ENCODE data around the gene MOB1B.

MOB1B gene

DNA sequence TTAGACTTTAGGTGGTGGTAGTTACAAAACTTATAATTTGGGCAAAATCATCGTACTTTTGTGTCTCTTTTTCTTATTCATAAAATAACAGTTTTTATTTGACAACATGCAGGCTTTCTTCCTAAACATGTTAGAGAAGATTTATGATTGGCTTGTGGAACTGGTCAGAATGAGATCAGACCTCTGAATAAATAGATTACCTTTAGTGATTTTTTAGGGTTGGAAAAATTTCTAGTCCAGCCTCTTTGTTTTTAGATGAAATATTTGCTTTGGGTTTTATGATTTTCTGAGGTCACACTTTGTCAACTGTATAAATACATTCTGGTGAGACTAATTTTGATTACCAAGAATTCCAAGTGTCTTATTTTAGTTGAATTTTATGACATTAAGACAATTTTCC is 29.2 kb downstream of the MOB1B start:
- no peak overlapping the region for H3K27ac ChIP-seq (ENCODE audit: low read depth in 2 of 2, low read length in 2 of 2)
- H3K27me3 ChIP-seq (ENCODE audit: control insufficient read depth in 2 of 2, insufficient read depth in 2 of 2, low read length in 2 of 2), result no peaks in the 10 kb centered on the region
- no peak overlapping the region for H3K9ac ChIP-seq (ENCODE audit: low read depth in 1 of 2, low read length in 2 of 2)

GRCh38 chr4:70932984-70933383 is 30.8 kb downstream of the MOB1B start:
- H3K27me3 ChIP-seq (ENCODE audit: control insufficient read depth in 2 of 2, insufficient read depth in 2 of 2, low read length in 2 of 2), result no peaks in the 10 kb centered on the region
- H3K36me3 ChIP-seq (ENCODE audit: control insufficient read depth in 2 of 2, insufficient read depth in 2 of 2, low read length in 2 of 2), result no peaks in the 10 kb centered on the region
- H3K27ac ChIP-seq (ENCODE audit: low read depth in 2 of 2, low read length in 2 of 2), result no peak overlapping the region
- no peak overlapping the region for H3K4me3 ChIP-seq (ENCODE audit: low read length in 2 of 2)
- H3K9ac ChIP-seq (ENCODE audit: low read depth in 1 of 2, low read length in 2 of 2), result no peak overlapping the region
- no peaks in the 10 kb centered on the region for H3K4me1 ChIP-seq (ENCODE audit: control insufficient read depth in 2 of 2, insufficient read depth in 2 of 2, low read length in 2 of 2)
- no peaks in the 10 kb centered on the region for H3K9me3 ChIP-seq (ENCODE audit: control insufficient read depth in 2 of 2, low read length in 2 of 2)

More for the DNA sequence above, 29.2 kb downstream of the MOB1B start:
- Histone ChIP-seq H3K36me3 (ENCODE audit: control insufficient read depth in 2 of 2, insufficient read depth in 2 of 2, low read length in 2 of 2) (no peaks in the 10 kb centered on the region), H3K9me3 (ENCODE audit: control insufficient read depth in 2 of 2, low read length in 2 of 2) (no peaks in the 10 kb centered on the region), H3K4me3 (ENCODE audit: low read length in 2 of 2) (no peak overlapping the region), H3K4me1 (ENCODE audit: control insufficient read depth in 2 of 2, insufficient read depth in 2 of 2, low read length in 2 of 2) (no peaks in the 10 kb centered on the region)

- Histone ChIP-seq H3K27me3 (ENCODE audit: control insufficient read depth in 2 of 2, insufficient read depth in 2 of 2, low read length in 2 of 2) (no peaks in the 10 kb centered on the region), H3K4me3 (ENCODE audit: low read length in 2 of 2) (no peak overlapping the region), H3K9me3 (ENCODE audit: control insufficient read depth in 2 of 2, low read length in 2 of 2) (no peaks in the 10 kb centered on the region), H3K9ac (ENCODE audit: low read depth in 1 of 2, low read length in 2 of 2) (no peak overlapping the region), H3K4me1 (ENCODE audit: control insufficient read depth in 2 of 2, insufficient read depth in 2 of 2, low read length in 2 of 2) (no peaks in the 10 kb centered on the region), H3K27ac (ENCODE audit: low read depth in 2 of 2, low read length in 2 of 2) (no peak overlapping the region), H3K36me3 (ENCODE audit: control insufficient read depth in 2 of 2, insufficient read depth in 2 of 2, low read length in 2 of 2) (no peaks in the 10 kb centered on the region)
Measured at GRCh38 chr4:70935038-70935695, 33.0 kb downstream of the MOB1B start.

- no peak overlapping the region for H3K9ac ChIP-seq (ENCODE audit: low read depth in 1 of 2, low read length in 2 of 2)
- H3K4me3 ChIP-seq (ENCODE audit: low read length in 2 of 2), result no peak overlapping the region
- H3K4me1 ChIP-seq (ENCODE audit: control insufficient read depth in 2 of 2, insufficient read depth in 2 of 2, low read length in 2 of 2), result no peaks in the 10 kb centered on the region
- H3K27me3 ChIP-seq (ENCODE audit: control insufficient read depth in 2 of 2, insufficient read depth in 2 of 2, low read length in 2 of 2), result no peaks in the 10 kb centered on the region
- no peaks in the 10 kb centered on the region for H3K36me3 ChIP-seq (ENCODE audit: control insufficient read depth in 2 of 2, insufficient read depth in 2 of 2, low read length in 2 of 2)
- no peaks in the 10 kb centered on the region for H3K9me3 ChIP-seq (ENCODE audit: control insufficient read depth in 2 of 2, low read length in 2 of 2)
- no peak overlapping the region for H3K27ac ChIP-seq (ENCODE audit: low read depth in 2 of 2, low read length in 2 of 2)
Measured at GRCh38 chr4:70936200-70936787, 34.1 kb downstream of the MOB1B start.

GRCh38 chr4:70938086-70938485 is 35.9 kb downstream of the MOB1B start:
- Histone ChIP-seq H3K27me3 (ENCODE audit: control insufficient read depth in 2 of 2, insufficient read depth in 2 of 2, low read length in 2 of 2) (no peaks in the 10 kb centered on the region), H3K36me3 (ENCODE audit: control insufficient read depth in 2 of 2, insufficient read depth in 2 of 2, low read length in 2 of 2) (no peaks in the 10 kb centered on the region), H3K27ac (ENCODE audit: low read depth in 2 of 2, low read length in 2 of 2) (no peak overlapping the region), H3K9ac (ENCODE audit: low read depth in 1 of 2, low read length in 2 of 2) (no peak overlapping the region), H3K4me3 (ENCODE audit: low read length in 2 of 2) (no peak overlapping the region), H3K4me1 (ENCODE audit: control insufficient read depth in 2 of 2, insufficient read depth in 2 of 2, low read length in 2 of 2) (no peaks in the 10 kb centered on the region), H3K9me3 (ENCODE audit: control insufficient read depth in 2 of 2, low read length in 2 of 2) (no peaks in the 10 kb centered on the region)

DNA sequence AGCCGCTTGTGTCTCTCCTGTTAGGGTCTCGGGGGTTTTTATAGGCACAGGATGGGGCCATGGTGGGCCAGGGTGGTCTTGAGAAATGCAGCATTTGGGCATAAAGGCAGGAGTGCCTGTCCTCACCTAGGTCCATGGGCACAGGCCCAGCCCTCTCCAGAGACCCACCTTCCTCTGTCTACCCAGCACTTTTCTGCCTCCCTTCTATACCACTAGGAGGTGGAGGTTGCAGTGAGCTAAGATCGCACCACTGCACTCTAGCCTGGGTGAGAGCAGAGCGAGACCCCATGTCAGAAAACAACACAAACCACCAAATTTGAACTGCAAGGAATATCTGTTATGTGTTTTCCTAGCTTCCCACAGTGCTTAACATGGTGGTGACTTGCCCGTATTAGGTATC is 38.0 kb downstream of the MOB1B start:
- Histone ChIP-seq H3K4me1 (ENCODE audit: control insufficient read depth in 2 of 2, insufficient read depth in 2 of 2, low read length in 2 of 2) (no peaks in the 10 kb centered on the region), H3K9ac (ENCODE audit: low read depth in 1 of 2, low read length in 2 of 2) (no peak overlapping the region), H3K27me3 (ENCODE audit: control insufficient read depth in 2 of 2, insufficient read depth in 2 of 2, low read length in 2 of 2) (no peaks in the 10 kb centered on the region), H3K4me3 (ENCODE audit: low read length in 2 of 2) (no peak overlapping the region), H3K36me3 (ENCODE audit: control insufficient read depth in 2 of 2, insufficient read depth in 2 of 2, low read length in 2 of 2) (no peaks in the 10 kb centered on the region), H3K27ac (ENCODE audit: low read depth in 2 of 2, low read length in 2 of 2) (no peak overlapping the region), H3K9me3 (ENCODE audit: control insufficient read depth in 2 of 2, low read length in 2 of 2) (no peaks in the 10 kb centered on the region)

GRCh38 chr4:70943114-70943513 is 40.9 kb downstream of the MOB1B start:
- H3K4me3 ChIP-seq (ENCODE audit: low read length in 2 of 2), result no peak overlapping the region
- no peaks in the 10 kb centered on the region for H3K9me3 ChIP-seq (ENCODE audit: control insufficient read depth in 2 of 2, low read length in 2 of 2)
- H3K4me1 ChIP-seq (ENCODE audit: control insufficient read depth in 2 of 2, insufficient read depth in 2 of 2, low read length in 2 of 2), result no peaks in the 10 kb centered on the region
- no peak overlapping the region for H3K27ac ChIP-seq (ENCODE audit: low read depth in 2 of 2, low read length in 2 of 2)
- H3K9ac ChIP-seq (ENCODE audit: low read depth in 1 of 2, low read length in 2 of 2), result no peak overlapping the region
- no peaks in the 10 kb centered on the region for H3K36me3 ChIP-seq (ENCODE audit: control insufficient read depth in 2 of 2, insufficient read depth in 2 of 2, low read length in 2 of 2)
- H3K27me3 ChIP-seq (ENCODE audit: control insufficient read depth in 2 of 2, insufficient read depth in 2 of 2, low read length in 2 of 2), result no peaks in the 10 kb centered on the region

- no peaks in the 10 kb centered on the region for H3K4me1 ChIP-seq (ENCODE audit: control insufficient read depth in 2 of 2, insufficient read depth in 2 of 2, low read length in 2 of 2)
- no peaks in the 10 kb centered on the region for H3K9me3 ChIP-seq (ENCODE audit: control insufficient read depth in 2 of 2, low read length in 2 of 2)
- H3K27me3 ChIP-seq (ENCODE audit: control insufficient read depth in 2 of 2, insufficient read depth in 2 of 2, low read length in 2 of 2), result no peaks in the 10 kb centered on the region
- H3K27ac ChIP-seq (ENCODE audit: low read depth in 2 of 2, low read length in 2 of 2), result no peak overlapping the region
- H3K4me3 ChIP-seq (ENCODE audit: low read length in 2 of 2), result no peak overlapping the region
- H3K36me3 ChIP-seq (ENCODE audit: control insufficient read depth in 2 of 2, insufficient read depth in 2 of 2, low read length in 2 of 2), result no peaks in the 10 kb centered on the region
- H3K9ac ChIP-seq (ENCODE audit: low read depth in 1 of 2, low read length in 2 of 2), result no peak overlapping the region
Measured at GRCh38 chr4:70945046-70945445, 42.9 kb downstream of the MOB1B start.

DNA sequence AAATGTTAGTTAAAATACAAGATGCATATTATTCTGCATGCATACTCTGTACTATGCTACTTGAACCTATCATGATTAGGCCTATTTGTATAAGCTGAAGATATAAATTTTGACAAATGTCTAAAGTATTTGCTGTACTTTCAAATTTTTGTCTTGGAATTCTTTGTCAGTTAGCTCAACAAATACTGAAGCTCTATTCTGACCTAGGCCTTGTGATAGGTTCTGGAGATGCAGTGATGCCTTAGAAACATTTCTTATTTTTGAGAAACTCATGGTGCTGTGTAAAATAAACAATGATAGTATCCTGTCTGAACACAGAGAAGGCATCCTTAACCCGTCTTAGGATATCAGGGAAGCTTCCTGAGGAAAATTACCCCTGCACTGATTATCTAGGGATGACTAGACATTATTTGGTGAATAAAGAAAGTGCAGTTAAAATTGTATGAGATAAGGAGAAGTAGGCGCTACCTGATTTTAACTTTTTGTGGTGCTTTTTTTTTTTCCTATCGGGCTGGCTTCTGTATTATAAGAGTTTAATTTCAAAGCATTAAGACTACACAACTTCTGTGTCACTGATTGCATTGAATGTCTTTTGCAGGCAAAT is 43.4 kb downstream of the MOB1B start:
- no peak overlapping the region for H3K27ac ChIP-seq (ENCODE audit: low read depth in 2 of 2, low read length in 2 of 2)
- no peaks in the 10 kb centered on the region for H3K9me3 ChIP-seq (ENCODE audit: control insufficient read depth in 2 of 2, low read length in 2 of 2)
- no peaks in the 10 kb centered on the region for H3K4me1 ChIP-seq (ENCODE audit: control insufficient read depth in 2 of 2, insufficient read depth in 2 of 2, low read length in 2 of 2)
- no peak overlapping the region for H3K4me3 ChIP-seq (ENCODE audit: low read length in 2 of 2)
- no peaks in the 10 kb centered on the region for H3K36me3 ChIP-seq (ENCODE audit: control insufficient read depth in 2 of 2, insufficient read depth in 2 of 2, low read length in 2 of 2)
- no peaks in the 10 kb centered on the region for H3K27me3 ChIP-seq (ENCODE audit: control insufficient read depth in 2 of 2, insufficient read depth in 2 of 2, low read length in 2 of 2)
- H3K9ac ChIP-seq (ENCODE audit: low read depth in 1 of 2, low read length in 2 of 2), result no peak overlapping the region

GRCh38 chr4:70946939-70947338 is 44.8 kb downstream of the MOB1B start:
- H3K27me3 ChIP-seq (ENCODE audit: control insufficient read depth in 2 of 2, insufficient read depth in 2 of 2, low read length in 2 of 2), result no peaks in the 10 kb centered on the region
- no peak overlapping the region for H3K27ac ChIP-seq (ENCODE audit: low read depth in 2 of 2, low read length in 2 of 2)
- H3K4me1 ChIP-seq (ENCODE audit: control insufficient read depth in 2 of 2, insufficient read depth in 2 of 2, low read length in 2 of 2), result no peaks in the 10 kb centered on the region
- H3K4me3 ChIP-seq (ENCODE audit: low read length in 2 of 2), result no peak overlapping the region
- no peak overlapping the region for H3K9ac ChIP-seq (ENCODE audit: low read depth in 1 of 2, low read length in 2 of 2)
- no peaks in the 10 kb centered on the region for H3K36me3 ChIP-seq (ENCODE audit: control insufficient read depth in 2 of 2, insufficient read depth in 2 of 2, low read length in 2 of 2)
- H3K9me3 ChIP-seq (ENCODE audit: control insufficient read depth in 2 of 2, low read length in 2 of 2), result no peaks in the 10 kb centered on the region
